Measurements from ENCODE around the gene CMC4. TPM values are rescaled to one million over a fixed set of nuclear protein-coding genes. Genes with fewer than 3 reads are reported as not detected.
A peak's percentile ranks its signal among the peaks of the same experiment; 100 is the strongest.

CMC4 gene
- polyA plus RNA-seq, 6 donors from 2014 or later = 18.2 to 23.6 (median 21.5) TPM

DNA sequence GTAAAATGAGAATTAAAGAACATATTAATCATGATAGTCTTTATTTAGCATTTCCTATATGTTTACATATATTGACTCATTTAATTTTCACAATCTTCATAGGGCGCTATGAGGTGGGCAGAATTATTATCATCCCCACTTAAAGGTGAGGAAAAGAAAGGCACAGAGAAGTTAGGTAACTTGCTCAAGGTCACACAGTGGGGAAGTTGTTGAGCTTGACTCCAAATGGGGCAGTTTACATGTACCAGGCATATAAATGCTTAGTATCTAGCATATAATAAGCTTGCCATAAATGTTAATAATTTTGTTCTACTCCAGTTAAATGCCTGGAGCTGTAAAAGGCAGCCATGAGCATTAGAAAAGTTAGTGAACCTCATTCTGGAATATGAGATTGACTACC is 1.5 kb downstream of the CMC4 start:
- peak overlapping the region in 7 of 8 donors; percentile 51 to 96 (median 86) for H3K4me3 Mint-ChIP-seq
- H3K27ac Mint-ChIP-seq = peak overlapping the region in 1 of 6 donors; percentile 21

DNA sequence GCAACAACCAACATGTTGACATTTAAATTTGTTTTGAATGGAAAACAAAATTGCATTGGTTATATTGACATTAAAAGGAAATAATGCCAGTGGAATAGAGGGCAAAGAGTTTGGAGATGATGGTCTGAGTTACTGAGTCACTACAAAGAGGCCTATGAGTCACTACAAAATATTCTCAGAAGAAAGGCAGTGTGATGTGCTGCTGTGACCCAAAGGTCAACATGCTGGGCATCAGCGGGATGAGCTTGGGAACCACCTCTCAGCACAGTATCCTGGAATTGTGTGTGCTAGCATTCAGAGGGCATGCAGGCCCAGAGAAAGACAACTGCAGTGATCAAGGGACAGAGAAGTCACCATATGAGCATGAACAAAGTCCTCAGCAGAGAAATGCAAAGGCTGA is 2.8 kb downstream of the CMC4 start:
- Mint-ChIP-seq H3K4me3 (peak overlapping the region in 1 of 8 donors; percentile 59), H3K9me3 (peaks cover 0 to 4% (median 0%) of the 10 kb centered on the region in 7 donors), H3K27me3 (no peaks in the 10 kb centered on the region), H3K27ac (no peak overlapping the region), H3K36me3 (no peaks in the 10 kb centered on the region), H3K4me1 (peaks cover 8 to 25% (median 18%) of the 10 kb centered on the region in 3 donors)
- no peak for DNase-seq
- no peak for ATAC-seq (ENCODE audit: low read depth in 2 of 2)

More for the DNA sequence above, 1.5 kb downstream of the CMC4 start:
- peaks cover 19 to 32% (median 29%) of the 10 kb centered on the region in 3 donors for H3K4me1 Mint-ChIP-seq
- H3K9me3 Mint-ChIP-seq = peaks cover 0 to 10% (median 0%) of the 10 kb centered on the region in 7 donors
- DNase-seq = no peak
- H3K36me3 Mint-ChIP-seq = peaks cover 0 to 8% of the 10 kb centered on the region in 2 donors
- ATAC-seq (ENCODE audit: low read depth in 2 of 2) = no peak
- H3K27me3 Mint-ChIP-seq = no peaks in the 10 kb centered on the region

DNA sequence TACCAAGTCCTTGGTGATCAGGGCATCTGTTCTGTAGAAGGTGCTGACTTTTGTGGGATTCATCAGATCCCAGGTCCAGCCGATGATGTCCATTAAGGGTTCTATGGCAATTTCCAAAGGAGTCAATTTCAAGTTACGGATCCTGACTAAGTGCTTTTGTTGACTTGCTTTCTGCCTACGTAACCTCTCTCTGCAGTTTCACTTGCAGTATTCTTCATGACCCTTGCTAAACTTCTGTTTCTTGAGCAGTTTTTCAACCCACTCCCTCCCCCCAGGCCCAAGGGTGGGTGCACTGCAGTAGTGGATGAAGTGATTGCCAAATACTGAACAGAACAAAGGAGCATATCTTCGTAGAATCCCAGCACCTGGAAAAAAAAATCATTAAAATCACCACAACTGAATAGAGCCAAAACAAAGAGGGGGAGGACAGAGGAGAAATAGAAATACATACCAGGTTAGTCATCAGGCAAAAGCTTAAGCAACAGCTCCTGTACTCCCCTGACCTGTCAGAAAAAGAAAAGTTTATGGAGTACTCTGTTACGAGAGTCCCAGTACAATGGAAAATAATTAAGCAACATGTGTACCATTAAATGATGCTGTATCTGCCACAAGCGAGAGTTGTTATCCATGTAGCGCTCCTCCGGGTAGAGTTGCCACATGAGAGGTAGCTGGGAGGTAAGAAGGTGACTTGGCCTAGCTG is 5.8 kb downstream of the CMC4 start:
- Mint-ChIP-seq H3K4me3 (peak overlapping the region in 1 of 8 donors; percentile 43), H3K4me1 (peaks cover 4 to 10% (median 9%) of the 10 kb centered on the region in 3 donors), H3K27me3 (no peaks in the 10 kb centered on the region), H3K9me3 (no peaks in the 10 kb centered on the region), H3K36me3 (no peaks in the 10 kb centered on the region), H3K27ac (peak overlapping the region in 1 of 6 donors; percentile 37)
- no peak for ATAC-seq (ENCODE audit: low read depth in 2 of 2)
- DNase-seq = no peak

DNA sequence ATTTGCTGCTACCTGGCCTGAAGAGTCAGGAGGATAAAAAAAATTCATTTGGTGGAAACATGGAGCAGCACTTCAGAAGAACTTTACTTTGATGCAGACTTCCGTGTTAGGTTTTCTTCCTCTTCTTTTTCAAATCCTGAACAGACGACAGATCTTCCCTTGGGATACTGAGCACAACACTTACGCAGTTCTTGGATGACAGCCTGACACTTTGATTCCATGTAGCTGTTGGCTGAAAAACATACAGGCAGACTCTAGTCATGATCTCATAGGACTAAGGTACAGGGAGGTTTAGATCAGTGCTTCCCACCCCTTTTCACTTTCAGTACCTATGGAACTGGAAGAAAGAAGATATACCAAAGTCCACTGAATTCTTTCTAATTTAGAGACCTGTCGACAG is 9.2 kb downstream of the CMC4 start:
- Mint-ChIP-seq H3K27me3 (no peaks in the 10 kb centered on the region), H3K36me3 (no peaks in the 10 kb centered on the region), H3K4me3 (no peak overlapping the region), H3K4me1 (peaks cover 0 to 16% (median 10%) of the 10 kb centered on the region in 3 donors), H3K9me3 (no peaks in the 10 kb centered on the region), H3K27ac (peak overlapping the region in 1 of 6 donors; percentile 55)
- no peak for DNase-seq
- ATAC-seq (ENCODE audit: low read depth in 2 of 2) = no peak

DNA sequence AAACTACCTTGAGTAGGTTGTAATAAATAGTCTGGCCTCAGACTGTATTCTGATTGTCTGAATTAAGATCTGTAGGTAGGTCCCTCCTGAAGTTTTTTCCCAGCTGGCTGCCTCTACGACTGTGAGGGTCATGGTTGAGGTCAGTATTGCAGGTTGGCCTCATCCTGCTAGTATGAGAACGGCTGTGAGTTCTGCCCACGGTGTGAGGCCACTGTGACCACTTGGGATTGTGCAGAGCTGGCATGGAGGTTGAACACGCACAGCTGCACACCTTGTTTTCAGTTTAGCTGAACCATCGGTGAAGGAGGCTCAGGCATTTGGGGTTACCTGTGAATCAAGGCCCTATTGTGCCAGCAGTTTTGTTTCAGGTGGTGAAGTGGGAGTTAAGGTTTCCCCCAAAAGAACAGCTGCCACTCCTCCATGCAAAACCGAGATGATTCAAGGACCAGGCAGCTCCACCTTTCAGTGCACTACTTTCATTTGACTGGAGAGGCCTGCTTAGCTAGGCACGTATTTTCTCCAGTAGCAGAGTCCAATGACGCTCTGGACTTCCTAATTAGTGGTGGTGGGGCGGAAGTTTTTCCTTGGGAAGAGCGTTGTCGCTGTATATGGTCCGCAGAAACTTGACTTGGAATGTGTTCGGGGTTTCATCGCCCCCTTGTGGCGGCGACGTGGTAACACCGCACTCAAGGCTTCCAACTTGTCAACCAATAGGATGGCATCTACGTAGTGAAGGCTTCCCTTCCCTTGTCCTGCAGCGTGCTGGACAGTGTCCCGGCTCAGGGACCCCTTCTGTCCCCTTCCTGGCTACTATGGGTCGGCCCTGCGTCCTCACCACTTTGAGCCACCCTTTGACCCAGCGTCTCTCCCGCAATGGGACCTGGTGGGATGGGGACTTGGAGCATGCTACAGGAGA is 13.8 kb downstream of the CMC4 start:
- Mint-ChIP-seq H3K36me3 (no peaks in the 10 kb centered on the region), H3K27me3 (no peaks in the 10 kb centered on the region), H3K4me3 (peak overlapping the region in 6 of 8 donors; percentile 14 to 64 (median 19)), H3K27ac (peak overlapping the region in 1 of 6 donors; percentile 38), H3K4me1 (peaks cover 0 to 13% (median 5%) of the 10 kb centered on the region in 3 donors), H3K9me3 (no peaks in the 10 kb centered on the region)
- DNase-seq = peak; percentile 26
- peak; percentile 63 to 67 for ATAC-seq (ENCODE audit: low read depth in 2 of 2)

DNA sequence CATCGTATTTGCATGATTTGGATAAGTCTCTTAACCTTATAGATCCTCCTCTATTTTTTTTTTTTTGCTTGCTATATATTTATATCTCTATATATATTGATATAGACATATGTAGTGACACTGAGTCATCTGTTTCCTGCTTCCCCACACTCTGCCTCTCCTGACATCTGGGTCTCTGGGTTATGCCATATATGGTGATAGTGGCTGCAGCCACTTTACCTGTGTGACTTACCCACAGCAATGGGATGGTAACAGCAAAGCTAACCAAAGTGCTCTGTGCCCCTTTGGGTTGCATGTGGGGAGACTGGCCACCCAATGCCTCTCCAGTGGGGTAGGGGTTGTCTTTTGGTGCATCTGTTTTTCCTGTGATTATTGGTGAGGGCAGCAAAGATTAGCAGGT is 14.5 kb downstream of the CMC4 start:
- Mint-ChIP-seq H3K4me3 (peak overlapping the region in 2 of 8 donors; percentile 15 to 16), H3K4me1 (peaks cover 0 to 13% (median 5%) of the 10 kb centered on the region in 3 donors), H3K36me3 (no peaks in the 10 kb centered on the region), H3K27ac (no peak overlapping the region), H3K9me3 (no peaks in the 10 kb centered on the region), H3K27me3 (no peaks in the 10 kb centered on the region)
- DNase-seq (no peak), ATAC-seq (ENCODE audit: low read depth in 2 of 2) (no peak)

DNA sequence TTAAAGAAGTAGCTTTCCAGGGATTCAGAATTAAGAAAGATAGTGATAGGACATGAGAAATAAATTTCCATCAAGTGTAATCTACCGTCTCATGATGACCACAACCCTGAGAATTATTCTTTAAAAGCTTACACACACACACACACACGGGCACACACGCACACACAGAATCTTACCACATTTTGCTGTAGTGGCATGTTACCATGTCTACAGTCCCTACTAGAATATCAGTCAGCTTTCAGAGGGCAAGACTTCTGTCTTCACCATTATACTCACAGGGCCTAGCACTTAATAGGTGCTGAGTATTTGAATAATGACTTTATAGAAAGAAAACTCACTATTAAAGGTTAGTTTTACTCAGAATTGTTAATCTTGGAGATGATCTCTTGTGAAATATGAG is 15.4 kb downstream of the CMC4 start:
- Mint-ChIP-seq H3K27me3 (no peaks in the 10 kb centered on the region), H3K27ac (no peak overlapping the region), H3K4me1 (peaks cover 0 to 13% (median 5%) of the 10 kb centered on the region in 3 donors), H3K4me3 (no peak overlapping the region), H3K9me3 (no peaks in the 10 kb centered on the region), H3K36me3 (no peaks in the 10 kb centered on the region)
- no peak for DNase-seq
- ATAC-seq (ENCODE audit: low read depth in 2 of 2) = no peak

DNA sequence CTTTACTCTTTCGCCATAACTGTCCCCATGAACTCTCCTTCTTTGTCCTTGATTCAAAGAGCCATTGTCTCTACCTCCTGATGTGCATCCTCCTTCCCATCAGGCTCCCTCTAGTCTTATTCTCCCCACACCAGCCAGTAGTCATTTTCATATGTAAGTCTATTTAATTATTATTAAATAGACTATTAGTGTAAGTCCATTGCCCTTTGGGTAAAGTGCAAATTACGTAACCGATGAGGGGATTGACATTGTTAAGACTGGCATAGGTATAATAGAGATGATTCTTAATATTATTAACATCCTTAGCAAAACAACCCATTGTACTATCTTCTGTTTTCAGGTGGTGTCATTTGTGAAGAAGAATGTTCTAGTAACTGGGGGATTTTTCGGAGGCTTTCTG is 16.7 kb downstream of the CMC4 start:
- H3K27ac Mint-ChIP-seq = no peak overlapping the region
- DNase-seq = no peak
- H3K9me3 Mint-ChIP-seq = peaks cover 0 to under 1% (median 0%) of the 10 kb centered on the region in 7 donors
- no peak for ATAC-seq (ENCODE audit: low read depth in 2 of 2)
- peaks cover 1 to 15% (median 5%) of the 10 kb centered on the region in 3 donors for H3K4me1 Mint-ChIP-seq
- no peaks in the 10 kb centered on the region for H3K36me3 Mint-ChIP-seq
- no peaks in the 10 kb centered on the region for H3K27me3 Mint-ChIP-seq
- H3K4me3 Mint-ChIP-seq = no peak overlapping the region

DNA sequence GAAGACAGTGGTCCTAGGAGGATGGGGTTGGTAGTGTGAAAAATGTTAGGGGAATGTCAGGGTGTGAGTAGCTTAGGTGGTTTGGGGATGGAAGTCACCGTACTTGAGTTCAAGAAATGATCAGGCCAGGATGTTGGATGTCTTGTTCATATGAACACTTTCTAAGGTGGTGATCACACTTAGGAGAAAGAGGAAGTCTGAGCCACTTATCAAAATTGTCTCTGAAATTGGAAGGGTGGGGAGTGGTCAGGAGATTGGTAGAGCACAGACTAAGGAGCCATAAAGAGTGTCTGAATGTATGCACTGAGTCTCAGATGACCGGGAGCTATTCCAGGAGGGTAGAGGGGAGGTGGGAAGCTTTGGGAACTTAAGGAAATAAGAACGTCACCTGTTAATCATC is 17.3 kb downstream of the CMC4 start:
- Mint-ChIP-seq H3K4me3 (no peak overlapping the region), H3K4me1 (peaks cover 5 to 15% (median 6%) of the 10 kb centered on the region in 3 donors), H3K9me3 (peaks cover 0 to 2% (median 0%) of the 10 kb centered on the region in 7 donors), H3K27ac (no peak overlapping the region), H3K27me3 (no peaks in the 10 kb centered on the region), H3K36me3 (no peaks in the 10 kb centered on the region)
- ATAC-seq (ENCODE audit: low read depth in 2 of 2) (no peak), DNase-seq (no peak)

DNA sequence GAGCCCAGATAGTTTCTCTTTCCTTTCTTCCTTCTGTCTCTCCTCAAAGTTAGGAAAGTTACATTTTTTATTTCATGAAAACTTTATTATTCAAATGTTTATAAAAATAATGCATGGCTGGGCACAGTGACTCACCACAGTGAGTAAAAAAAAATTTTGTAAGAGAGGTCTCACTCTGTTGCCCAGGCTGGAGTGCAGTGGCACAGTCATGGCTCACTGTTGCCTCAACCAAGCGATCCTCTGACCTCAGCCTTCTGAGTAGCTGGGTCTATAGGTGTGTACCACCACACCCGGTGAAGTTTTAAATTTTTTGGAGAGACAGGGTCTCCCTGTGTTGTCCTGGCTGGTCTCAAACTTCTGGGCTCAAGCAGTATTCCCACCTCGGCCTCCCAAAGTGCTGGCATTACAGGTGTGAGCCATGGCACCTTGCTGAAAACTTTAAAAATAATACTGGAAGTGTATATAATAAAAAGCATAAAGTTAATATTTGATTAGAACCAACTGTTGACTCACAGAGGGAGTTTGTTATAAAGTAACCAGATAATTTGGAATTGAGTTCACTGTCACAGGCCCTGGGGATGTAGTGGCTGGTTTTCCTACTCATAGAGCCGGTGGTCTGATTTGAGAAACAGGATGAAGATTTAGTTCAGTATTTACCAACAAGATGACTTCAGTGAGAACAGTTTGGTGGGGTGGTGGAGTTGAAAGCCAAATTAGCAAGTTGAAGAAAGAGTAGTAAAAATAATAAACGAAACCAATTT is 18.0 kb downstream of the CMC4 start:
- no peak for DNase-seq
- Mint-ChIP-seq H3K27ac (peak overlapping the region in 1 of 6 donors; percentile 6), H3K27me3 (no peaks in the 10 kb centered on the region), H3K36me3 (no peaks in the 10 kb centered on the region), H3K4me1 (peaks cover 5 to 14% (median 6%) of the 10 kb centered on the region in 3 donors), H3K9me3 (peaks cover 0 to 2% (median 0%) of the 10 kb centered on the region in 7 donors), H3K4me3 (no peak overlapping the region)
- ATAC-seq (ENCODE audit: low read depth in 2 of 2) = no peak

DNA sequence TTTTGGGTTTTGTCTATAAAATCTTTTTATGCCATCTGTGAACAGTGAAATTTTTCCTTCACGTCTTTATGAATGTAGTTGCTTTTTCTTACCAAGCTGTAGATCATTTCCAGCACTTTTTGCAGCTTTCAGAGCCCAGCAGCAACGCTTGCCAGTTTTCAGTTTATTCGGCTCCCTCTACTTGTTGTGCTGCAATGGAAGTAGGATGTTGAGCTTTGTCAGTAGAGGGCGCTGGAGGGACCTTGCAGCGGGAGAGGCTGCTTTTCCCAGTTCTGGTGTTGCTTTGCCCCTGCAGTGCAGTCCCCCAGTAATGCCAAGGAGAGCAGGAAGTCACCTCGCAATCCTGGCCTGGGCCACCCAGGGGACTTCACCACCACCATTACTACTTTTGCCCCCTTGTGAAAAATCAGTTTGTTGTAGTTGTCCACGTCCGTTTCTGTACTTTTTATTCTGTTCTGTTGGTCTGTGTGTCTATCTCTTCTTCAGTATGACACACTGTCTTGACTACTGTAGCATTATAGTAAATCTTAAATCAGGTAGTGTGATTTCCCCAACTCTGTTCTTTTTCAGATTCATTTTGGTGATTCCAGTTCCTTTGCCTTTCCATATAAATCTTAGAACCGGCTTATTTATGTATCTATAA is 21.8 kb downstream of the CMC4 start:
- Mint-ChIP-seq H3K27me3 (no peaks in the 10 kb centered on the region), H3K9me3 (peaks cover 0 to 2% (median 0%) of the 10 kb centered on the region in 7 donors), H3K27ac (peak overlapping the region in 2 of 6 donors; percentile 11 to 58), H3K4me3 (no peak overlapping the region), H3K4me1 (peaks cover 2 to 11% (median 9%) of the 10 kb centered on the region in 3 donors), H3K36me3 (no peaks in the 10 kb centered on the region)
- DNase-seq = peak; percentile 20
- ATAC-seq (ENCODE audit: low read depth in 2 of 2) = peak in 1 of 2 donors; percentile 48

DNA sequence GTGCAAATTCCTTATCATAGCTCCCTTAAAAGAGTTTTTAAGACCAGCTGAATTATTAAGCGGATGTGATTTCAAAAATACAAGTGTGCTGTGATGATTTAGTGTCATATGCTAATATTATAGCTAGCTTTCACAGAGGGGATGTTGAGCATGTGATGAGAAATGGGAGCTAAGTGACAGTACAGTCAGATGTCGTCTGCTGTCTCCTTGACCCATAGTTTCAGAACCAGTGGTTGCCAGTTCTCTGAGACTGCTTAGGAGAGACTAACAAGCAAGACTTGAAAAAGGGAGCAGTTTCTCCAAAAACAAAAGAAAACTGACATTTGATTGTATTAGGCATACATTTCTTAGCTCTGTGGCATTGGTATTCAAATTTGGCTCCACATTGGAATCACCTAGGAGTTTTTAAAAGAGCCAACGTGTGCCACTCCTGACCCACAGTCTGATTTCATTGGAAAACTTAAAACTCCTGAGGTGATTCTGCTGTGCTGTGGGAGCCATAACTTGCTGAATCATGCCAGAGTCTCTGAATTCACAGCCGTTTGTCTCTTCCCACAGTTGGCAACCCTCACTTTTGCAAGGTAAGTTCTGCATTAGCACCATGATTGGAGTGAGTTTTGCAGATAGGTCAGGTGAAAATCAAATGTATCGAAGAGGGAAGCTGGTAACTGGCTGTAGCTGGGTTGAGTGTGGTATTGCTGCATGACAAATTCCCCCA is 24.0 kb downstream of the CMC4 start:
- no peak for DNase-seq
- Mint-ChIP-seq H3K4me1 (peaks cover 4 to 13% (median 13%) of the 10 kb centered on the region in 3 donors), H3K27me3 (no peaks in the 10 kb centered on the region), H3K27ac (no peak overlapping the region), H3K36me3 (no peaks in the 10 kb centered on the region), H3K4me3 (no peak overlapping the region), H3K9me3 (peaks cover 0 to 2% (median 0%) of the 10 kb centered on the region in 7 donors)
- no peak for ATAC-seq (ENCODE audit: low read depth in 2 of 2)
